A549 (cell line): Measurements from ENCODE around the gene JADE3.

Experiments used
- HDAC2 ChIP-seq: fragments of 200-600 bp; sonication (generic); IDR thresholded peaks from 2 replicates; pipeline ENCODE4 v1.6.1; 2016
- KDM5A ChIP-seq: fragments of 200-600 bp; sonication (generic); IDR thresholded peaks from 2 replicates; pipeline ENCODE4 v1.6.1; 2016; ENCODE audit warnings: antibody characterized with exemption, mild to moderate bottlenecking
- RCOR1 ChIP-seq: fragments of 150-350 bp; IDR thresholded peaks from 2 replicates; pipeline ENCODE4 v1.6.1; 2014; ENCODE audit warnings: antibody characterized with exemption, low read length, low read depth
- RNF2 ChIP-seq: fragments of 200-600 bp; sonication (generic); IDR thresholded peaks from 2 replicates; pipeline ENCODE4 v1.6.1; 2016; ENCODE audit warnings: low read depth, mild to moderate bottlenecking, antibody characterized with exemption, moderate library complexity, borderline replicate concordance
- TF ChIP-seq, protein P1 (sequence below): fragments of >200 bp; sonication (Bioruptor Twin); formaldehyde crosslinking; IDR thresholded peaks from 3 replicates; pipeline ENCODE4 v1.5.1; 2016

DNA sequence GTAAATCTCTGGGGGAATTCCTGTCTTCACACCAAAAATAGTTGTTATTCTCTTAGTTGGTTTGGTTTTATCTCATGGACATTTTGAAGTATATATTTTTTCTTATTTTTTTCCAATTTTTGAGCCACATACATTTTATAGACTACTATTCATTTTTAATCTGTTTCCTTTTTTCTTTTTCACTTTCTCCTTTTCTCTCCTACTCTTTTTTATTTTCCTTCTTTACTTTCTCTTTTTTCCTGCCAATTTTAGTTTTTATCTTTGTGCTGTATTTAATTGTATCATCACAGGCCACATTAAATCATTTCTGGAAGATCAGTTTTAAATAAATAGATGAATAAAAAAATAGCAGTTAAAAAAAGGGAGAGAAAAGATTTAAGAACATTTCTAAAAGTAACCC is 14.0 kb upstream of the JADE3 start:
- no peak for TF ChIP-seq RCOR1
- TF ChIP-seq, protein P1, sequence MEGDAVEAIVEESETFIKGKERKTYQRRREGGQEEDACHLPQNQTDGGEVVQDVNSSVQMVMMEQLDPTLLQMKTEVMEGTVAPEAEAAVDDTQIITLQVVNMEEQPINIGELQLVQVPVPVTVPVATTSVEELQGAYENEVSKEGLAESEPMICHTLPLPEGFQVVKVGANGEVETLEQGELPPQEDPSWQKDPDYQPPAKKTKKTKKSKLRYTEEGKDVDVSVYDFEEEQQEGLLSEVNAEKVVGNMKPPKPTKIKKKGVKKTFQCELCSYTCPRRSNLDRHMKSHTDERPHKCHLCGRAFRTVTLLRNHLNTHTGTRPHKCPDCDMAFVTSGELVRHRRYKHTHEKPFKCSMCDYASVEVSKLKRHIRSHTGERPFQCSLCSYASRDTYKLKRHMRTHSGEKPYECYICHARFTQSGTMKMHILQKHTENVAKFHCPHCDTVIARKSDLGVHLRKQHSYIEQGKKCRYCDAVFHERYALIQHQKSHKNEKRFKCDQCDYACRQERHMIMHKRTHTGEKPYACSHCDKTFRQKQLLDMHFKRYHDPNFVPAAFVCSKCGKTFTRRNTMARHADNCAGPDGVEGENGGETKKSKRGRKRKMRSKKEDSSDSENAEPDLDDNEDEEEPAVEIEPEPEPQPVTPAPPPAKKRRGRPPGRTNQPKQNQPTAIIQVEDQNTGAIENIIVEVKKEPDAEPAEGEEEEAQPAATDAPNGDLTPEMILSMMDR: no peak
- no peak for TF ChIP-seq HDAC2
- TF ChIP-seq RNF2: no peak
- no peak for TF ChIP-seq KDM5A
